HG03460 (cell line): ENCODE data around the gene RAB8A.

Experiments
- ATAC-seq: cut with Tn5 transposase; IDR thresholded peaks from one replicate; pipeline ENCODE4 v1.9.1; 2021; ENCODE audit not compliant: unreplicated experiment

Gene RAB8A

DNA sequence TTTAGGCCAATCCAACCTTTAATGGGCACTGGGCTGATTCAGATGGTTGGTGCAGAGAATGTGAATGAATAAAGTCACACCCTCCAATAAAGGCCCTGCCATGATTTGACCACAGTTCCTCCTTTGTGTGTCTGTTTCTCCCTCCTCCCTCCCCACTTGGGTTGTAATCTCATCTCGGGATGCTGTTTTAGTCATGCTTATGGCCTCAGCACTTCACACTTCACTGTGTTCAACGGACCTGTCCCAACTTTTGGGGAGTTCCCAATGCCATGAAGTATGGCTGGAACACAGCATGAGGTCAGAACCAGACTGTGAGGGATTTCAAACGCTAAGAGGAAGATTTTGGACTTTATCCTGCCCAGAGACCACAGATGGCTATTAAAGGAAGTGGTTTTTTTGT, 5.6 kb upstream of the RAB8A start:
- ATAC-seq, result no peak

DNA sequence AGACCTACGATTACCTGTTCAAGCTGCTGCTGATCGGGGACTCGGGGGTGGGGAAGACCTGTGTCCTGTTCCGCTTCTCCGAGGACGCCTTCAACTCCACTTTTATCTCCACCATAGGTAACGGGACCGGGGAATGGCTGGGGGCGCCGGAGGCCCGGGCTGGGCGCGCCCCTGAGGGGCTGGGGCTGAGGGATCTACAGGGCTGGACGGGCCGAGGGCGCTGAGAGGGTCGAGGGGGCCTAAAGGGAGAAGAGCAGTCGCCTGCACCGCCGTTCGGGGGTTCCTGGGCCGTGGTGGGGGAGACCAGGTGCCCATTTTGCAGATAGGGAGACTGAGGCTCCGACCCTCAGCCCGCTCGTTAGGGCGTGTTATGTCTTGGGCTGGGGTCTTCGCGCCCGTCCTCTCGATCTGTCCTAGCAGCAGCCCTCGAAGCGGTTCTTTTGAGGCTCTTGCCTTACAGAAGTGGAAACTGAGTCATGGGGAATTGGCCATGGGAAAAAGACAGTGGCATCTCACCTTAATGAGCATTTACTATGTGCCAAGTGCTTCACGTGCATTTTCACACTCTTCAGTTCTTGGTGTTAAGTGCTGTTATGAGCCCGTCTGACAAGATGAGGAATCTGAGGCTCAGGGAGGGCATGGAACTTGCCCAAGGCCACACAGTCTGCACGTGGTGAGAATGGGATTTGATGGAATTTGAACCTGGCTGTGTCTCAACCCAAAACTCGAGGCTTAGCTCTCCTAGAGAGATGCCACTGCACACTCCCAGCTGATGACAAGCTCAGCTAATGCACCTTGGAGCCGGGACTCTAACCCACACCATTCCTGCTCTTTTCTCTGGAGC, 442 bp downstream of the RAB8A start:
- no peak for ATAC-seq

DNA sequence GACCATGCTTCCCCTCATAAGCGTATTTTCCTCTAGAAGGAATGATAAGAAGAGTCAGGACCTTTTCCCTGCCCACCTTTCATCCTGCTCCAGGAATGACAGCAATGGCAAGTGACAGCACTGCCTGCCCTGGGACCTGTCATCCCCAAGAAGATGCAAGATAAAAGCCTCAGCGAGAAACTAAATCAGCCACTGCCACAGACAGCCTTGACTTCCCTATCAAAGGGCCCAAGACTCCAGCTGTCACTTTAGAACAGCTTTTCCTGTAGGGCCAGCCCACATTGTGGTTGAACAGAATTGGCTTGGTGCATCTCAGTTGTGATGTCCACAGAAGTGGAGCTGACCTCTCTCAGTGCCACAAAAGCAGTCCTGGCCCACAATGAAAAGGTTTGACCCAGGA, 1.1 kb downstream of the RAB8A start:
- ATAC-seq, result no peak

DNA sequence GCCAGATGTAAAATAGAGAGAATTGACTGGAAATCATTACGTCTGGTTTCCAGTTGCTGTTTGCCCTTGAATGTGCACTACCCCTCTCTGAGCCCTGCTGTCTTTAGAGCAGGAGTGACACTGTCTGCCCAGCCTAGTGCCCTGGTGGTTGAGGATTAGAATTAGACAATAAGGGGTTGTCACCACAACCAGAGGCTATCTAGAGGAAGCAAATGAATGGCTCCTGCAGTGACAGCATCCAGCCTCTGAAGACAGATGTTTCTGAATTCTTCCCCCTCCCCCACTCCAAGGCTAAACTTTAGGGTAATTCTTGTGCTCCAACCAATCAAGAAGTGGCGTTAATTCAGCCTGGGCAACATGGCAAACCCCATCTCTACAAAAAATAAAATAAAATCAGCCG, 2.0 kb downstream of the RAB8A start:
- ATAC-seq, result no peak

DNA sequence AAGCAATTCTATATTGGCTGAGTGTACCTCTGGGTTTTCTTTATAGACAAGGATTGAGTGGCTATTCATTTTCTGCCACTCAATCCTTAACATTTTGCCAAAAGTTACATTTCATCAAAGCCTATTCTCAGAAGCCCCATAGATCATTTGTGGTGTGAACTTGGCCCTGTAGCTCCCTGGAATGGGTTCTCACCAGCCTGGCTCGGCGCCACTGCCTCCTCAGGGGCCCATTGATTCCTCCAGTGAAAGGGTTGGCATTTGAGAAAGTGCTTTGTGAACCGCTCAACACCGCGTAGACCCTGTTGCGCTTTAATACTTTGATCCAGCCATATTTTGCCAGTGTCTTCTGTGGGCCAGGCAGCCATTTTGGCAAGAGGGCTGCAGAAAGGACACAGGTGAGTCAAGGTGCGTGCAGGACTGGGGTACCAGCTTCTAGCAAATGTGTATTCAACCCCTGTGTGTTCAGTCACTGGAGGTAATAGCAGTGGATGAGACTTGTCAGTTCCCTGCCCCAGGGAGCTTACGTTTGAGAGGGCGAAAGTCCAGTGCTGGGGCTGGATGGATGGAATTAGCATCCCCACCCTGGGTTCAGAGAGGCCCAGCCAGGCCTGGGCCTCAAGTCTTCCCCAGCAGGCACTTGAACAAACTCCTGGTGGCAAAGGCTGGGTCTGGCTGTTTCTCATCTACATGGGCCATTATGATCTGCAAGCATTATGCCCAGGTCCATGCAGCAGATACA, 3.8 kb downstream of the RAB8A start:
- no peak for ATAC-seq

DNA sequence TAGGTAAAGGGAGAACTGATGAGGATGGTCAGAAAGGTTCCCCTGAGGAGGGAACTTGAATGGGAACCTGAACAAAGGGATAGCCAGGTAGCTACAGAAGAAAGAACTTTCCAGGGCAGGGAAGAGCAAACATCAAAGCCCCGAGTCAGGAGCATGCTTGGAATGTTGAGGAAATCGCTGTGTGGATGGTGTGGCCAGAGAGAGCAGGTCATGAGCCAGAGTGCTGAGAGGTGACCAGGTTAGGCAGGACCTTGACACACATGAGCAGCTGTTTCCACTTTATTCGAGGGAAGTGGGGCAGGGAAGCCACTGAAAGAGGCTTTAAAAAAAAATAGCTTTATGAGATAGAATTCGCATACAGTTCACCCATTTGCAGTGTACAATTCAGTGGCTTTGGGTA, 4.4 kb downstream of the RAB8A start:
- no peak for ATAC-seq

DNA sequence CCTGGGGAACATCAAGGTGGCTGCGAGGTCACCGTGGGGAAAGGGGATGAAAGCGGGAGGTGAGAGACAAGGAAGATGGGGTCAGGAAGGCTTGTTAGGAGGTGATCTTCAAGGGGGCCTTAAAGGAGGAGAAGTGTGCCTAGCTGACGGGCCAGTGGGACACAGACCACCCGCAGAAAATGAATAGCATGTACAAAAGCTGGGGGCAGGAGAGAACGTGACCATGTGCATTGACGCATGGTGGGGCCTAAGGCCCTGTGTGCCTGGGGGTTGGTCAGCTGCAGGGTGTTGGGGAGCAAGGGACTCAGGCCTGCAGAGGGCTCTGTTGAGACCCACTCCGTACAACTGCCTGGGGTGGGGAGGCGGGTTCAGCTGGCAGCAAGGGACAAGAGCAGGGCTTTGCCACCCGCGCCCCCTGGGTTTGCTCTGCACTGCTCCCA, 5.9 kb downstream of the RAB8A start:
- no peak for ATAC-seq

DNA sequence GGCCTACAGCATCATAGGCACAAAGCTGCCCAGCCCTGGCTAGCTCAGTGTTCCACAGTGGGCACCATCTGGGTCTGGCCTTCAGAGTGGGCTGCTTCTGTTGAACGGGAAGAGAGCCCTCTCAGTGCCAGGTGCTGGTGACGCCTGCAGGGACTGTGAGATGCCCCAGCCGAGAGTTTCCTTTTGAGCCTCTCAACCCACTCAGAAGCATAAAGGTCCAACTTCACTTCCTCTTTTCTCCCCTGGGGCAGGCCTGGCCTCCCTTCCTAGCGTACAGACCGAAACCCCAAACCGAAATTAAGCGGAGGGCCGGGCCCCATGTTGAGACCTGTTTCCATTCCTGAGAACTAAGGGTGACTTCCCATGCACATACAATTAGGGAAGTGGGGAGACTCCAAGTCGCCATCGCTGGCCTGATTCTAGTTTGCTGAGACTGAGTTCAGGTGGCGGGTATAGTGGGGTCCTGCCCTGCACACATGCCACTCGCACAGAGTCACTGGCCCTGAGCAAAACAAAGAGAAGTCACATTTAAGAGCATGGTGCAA, 6.9 kb downstream of the RAB8A start:
- peak; percentile 65 for ATAC-seq

DNA sequence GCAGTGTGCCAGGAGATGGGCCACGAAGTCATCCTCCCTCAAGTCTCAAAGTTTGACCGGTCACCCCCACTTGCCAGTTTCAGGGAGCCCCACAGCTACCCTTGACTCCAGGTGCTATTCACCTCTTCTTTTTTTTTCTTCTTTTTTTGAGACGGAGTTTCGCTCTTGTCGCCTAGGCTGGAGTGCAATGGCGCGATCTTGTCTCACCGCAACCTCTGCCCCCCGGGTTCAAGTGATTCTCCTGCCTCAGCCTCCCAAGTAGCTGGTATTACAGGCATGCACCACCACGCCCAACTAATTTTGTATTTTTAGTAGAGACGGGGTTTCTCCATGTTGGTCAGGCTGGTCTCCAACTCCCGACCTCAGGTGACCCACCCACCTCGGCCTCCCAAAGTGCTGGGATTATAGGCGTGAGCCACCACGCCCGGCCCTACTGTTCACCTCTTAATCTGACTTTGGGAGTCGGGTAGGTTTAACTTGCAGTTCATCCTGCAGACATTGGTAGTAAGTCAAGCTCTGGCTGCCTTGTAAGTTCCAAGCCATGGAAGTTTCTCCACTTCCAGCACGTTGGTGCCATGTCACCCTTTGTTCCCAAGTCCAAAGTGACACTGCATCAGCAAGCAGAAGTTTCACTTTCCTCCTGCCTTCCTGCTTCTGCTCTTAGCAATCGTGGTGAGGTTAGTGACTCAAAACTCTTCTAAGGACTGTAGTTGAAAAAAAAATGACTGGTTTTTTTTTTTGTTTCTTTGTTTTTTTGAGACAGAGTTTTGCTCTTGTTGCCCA, 7.6 kb downstream of the RAB8A start:
- peak; percentile 4 for ATAC-seq

DNA sequence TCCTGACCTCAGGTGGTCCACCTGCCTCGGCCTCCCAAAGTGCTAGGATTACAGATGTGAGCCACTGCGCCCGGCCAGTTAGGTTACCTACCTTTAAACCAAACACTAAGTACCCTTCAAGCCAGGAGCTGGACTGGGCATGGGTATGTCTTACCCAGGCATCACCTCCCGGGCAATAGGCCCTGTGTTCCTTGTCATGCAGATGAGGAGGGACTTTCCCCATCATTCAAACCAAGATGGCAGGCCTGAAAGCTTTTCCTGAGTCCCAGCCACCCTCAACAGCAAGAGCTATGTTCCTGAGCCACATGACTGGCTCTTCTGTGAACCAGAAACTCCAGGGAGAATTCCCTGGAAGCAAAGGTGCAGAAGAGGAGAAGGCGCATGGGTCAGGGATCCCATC, 9.5 kb downstream of the RAB8A start:
- no peak for ATAC-seq

DNA sequence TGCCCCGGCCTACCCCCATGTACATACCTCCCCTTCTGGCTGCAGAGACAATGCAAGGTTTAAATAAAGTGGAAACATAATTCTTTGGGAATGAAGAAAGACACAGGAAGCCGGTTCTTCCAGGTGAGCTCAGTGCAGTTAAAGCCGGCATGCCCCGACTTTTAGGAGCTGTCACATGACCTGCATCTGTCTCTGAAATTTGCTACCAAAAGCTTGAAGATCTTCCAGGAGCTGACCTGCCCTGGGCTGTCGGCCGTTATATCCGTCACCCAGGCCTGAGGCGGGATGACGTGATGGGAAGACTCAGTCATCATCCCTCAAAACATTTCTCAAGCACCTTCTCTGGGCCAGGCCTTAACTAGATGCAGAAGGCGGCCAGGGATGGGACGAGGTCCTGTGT, 10.3 kb downstream of the RAB8A start:
- ATAC-seq, result no peak

DNA sequence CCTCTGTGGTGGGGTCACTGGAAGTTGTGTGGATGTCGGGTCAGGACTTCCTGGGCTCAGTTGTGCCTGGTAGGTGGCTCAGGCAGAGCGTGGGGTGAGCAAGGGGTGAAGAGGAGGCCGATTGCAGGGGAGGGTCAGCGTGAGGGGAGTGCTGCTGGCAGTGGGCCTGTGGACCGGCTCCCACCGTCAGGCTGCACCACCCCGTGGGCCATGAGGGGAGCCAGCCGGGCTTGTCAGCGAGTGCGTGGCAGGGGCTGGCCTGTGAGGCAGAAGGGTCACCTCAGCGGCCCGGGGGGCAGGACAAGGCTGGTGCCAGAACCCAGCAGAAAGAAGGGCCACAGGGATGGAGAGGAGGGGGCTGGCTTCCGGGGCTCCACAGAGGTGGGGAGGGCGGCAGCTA, 13.3 kb downstream of the RAB8A start:
- ATAC-seq, result no peak

DNA sequence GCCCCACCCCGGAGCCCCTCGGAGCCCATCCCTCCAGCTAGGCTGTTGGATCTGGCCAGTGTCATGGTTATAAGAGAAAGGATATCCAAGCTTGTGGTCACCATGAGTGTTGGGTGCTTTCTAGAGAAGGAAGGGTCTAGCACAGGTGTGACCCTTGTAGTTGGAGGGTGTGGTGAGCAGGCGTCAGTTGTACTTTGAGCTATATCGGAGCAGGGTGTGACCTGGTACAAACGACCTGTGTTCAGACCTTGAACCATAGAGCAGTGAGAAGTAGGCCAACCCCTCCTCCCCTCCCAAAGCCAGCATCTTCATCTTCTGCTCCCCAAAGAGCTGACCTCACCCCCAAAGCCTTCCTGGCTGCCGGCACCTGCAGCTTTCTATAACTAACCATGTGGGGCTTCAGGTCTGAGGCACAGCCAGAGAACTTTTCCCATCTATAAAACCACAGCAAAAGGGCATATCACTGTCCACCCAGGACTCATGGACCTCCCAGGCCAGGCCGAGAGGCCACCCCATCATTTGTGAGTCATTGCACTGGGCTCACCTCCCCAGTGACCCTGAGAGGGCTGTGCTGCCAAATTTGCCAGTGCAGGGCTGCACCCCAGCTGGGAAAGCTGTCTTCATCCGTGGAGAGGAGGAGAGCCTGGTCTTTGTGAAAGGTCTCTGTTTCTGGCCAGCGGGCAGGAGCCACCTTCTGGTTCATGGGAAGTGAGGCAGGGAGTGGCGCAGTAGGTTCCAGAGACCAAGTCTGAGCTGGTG, 14.2 kb downstream of the RAB8A start:
- ATAC-seq, result no peak

DNA sequence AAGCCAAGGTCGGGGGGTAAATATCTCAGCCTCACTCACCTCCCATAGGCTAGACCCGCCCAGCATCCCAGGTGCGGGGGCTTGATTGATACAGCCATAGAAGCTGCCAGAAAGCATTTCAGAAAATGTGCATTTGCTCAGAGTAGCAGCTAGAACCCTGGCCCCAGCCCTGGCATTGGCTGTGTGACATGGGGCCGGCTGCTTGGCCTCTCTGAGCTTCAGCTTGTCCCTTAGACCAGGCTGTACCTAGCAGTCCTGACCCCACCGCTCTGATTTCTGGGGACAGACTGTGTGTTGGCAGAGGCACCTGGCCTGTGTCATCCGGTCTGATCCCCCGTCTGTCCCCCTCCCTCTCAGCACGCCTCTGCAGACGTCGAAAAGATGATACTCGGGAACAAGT, 15.4 kb downstream of the RAB8A start:
- no peak for ATAC-seq

DNA sequence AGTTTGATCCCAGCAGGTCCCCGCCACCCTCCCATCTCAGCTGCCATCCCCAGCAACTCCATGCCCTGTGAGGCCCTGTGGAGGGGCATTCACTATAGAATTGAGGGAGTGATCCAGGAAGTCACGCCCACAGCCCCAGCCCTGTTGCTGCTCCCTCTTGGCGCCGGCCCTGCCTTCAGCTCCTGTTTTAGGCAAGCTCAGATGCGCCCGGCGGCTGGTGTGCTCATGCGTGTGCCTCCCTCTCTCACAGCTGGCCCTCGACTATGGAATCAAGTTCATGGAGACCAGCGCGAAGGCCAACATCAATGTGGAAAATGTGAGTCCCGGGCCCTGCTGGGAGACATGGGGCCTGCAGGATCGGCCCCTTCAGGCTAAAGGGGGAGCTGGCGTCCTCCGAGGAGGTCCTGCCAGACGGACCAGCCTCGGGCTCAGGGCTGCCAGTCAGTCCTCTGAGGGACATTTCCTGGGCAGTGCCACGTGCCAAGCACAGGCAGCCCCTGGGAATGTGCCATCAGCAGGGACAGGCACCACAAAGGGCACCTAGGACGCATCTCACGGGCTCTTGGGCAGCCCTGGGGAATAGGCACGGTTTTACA, 16.2 kb downstream of the RAB8A start:
- ATAC-seq, result no peak

DNA sequence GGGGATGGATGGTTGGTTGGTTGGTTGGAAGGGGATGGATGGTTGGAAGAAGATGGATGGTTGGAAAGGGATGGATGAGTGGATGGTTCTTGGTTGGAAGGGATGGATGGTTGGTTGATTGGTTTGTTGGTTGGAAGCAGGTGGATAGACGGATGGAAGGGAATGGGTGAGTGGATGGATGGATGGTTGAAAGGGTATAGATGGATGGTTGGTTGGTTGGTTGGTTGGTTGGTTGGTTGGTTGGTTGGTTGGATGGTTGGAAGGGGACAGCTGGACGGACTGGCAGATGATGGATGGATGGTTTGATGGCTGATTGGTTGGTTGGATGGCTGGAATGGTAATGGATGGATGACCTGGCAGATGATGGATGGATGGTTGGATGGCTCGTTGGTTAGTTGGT, 20.0 kb downstream of the RAB8A start:
- ATAC-seq, result no peak

DNA sequence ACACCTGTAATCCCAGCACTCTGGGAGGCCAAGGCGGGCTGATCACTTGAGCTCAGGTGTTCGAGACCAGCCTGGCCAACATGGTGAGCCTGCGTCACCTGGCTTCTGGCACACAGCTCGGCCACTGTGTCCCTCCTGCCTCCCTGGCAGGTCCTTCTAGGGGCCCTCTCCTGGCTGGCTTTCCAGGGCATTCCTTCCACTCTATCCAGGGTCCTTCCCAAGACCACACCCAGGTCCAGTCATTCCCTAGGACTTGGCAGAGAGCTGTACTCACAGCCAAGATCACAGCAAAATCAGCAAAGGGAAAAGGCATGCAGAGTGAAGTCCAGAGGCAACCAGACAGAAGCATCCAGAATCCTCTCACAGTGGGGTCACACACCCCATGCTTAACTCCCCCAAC, 22.1 kb downstream of the RAB8A start:
- no peak for ATAC-seq

DNA sequence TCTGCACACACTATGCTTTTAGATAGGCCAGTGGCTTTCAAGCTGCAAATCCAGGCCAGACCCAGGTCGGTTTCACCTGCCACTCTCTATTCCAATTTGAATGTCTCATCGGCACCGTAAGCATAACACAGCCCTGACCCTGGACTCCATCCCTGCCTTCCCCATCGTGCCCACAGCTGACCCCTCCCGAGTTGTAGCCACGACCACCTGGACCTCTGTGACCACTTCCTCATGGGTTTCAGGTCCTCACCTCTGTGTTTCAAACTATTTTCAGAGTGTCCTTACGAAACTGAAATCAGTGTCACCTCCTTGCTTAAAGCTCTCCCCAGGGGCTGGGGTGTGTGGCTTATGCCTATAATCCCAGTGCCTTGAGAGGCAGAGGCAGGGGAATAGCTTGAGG, 22.8 kb downstream of the RAB8A start:
- no peak for ATAC-seq

DNA sequence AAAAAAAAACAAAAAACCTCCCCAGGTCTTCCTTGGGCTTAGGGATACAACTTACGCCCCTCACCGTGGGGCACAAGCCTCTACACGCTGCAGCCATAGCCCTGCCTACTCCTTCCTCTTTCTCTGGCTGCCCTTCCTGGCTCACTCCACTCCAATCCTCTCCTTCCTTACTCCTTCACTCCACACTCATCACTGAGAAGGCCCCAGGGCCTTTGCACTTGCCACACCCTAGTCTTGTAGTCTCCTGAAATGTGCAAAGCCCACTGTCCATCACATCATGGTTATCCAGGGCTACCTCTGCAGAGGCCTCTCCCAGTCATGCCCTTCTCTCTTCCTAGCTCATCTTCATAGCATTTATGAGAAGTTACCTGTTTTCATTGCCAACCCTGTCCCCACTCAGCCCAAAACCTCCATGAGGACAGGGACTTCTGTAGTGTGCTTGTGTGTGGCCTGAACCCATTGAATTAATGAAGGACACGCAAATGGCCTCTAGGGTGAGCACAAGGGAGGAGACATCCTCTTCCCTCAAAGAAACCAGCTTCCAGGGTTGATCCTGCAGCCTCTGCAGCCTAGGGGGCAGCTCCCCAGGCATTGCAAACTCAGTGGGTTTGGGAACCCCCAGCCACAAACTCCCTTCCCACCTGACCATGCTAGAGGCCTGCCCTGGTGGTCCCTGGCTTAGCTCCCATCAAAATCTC, 23.9 kb downstream of the RAB8A start:
- no peak for ATAC-seq
